PC-3 (cell line): Measurements from ENCODE around the gene TMX2. TPM values are rescaled to one million over a fixed set of nuclear protein-coding genes. Genes with fewer than 3 reads are reported as not detected.

Experiments
- ATAC-seq: fragments of 200-7000 bp; cut with Tn5 transposase; 2 replicates; pipeline ENCODE4 v1.9.1; 2020; ENCODE audit warnings: mild to moderate bottlenecking, moderate library complexity
- BruUV-seq: library from RNA; stranded (reverse); fragments of 400-500 nt; replicated peaks from 2 replicates; lab custom pipeline; 2021; lab: Mats Ljungman, UMichigan
- CTCF ChIA-PET: fragments of 300-600 bp; sonication (Branson Sonifier 250); formaldehyde crosslinking; loops from one replicate; lab custom pipeline; 2022; ENCODE audit warnings: antibody characterized with exemption; lab: Charles Lee
- POLR2A ChIA-PET: fragments of 300-600 bp; sonication (Branson Sonifier 250); formaldehyde crosslinking; loops from one replicate; lab custom pipeline; 2022; ENCODE audit warnings: antibody characterized with exemption; ENCODE audit not compliant: unreplicated experiment; lab: Charles Lee
- DNase-seq: peaks from one replicate; pipeline ENCODE4 v3.0.0-alpha.2; 2015
- H2AFZ ChIP-seq: fragments of 300-600 bp; sonication (generic); 2 replicates; pipeline ENCODE4 v1.6.0; 2016; ENCODE audit warnings: antibody characterized with exemption, low read length
- H3F3A ChIP-seq: fragments of 300-600 bp; sonication (generic); one replicate; pipeline ENCODE4 v1.6.0; 2017; ENCODE audit warnings: antibody characterized with exemption, low read length, control low read depth, mild to moderate bottlenecking; ENCODE audit not compliant: unreplicated experiment
- H3K27ac ChIP-seq: fragments of 300-600 bp; sonication (generic); 2 replicates; pipeline ENCODE4 v1.5.1; 2016; ENCODE audit warnings: mild to moderate bottlenecking, low read length
- H3K27me3 ChIP-seq: fragments of 300-600 bp; sonication (generic); 2 replicates; pipeline ENCODE4 v1.6.1; 2016; ENCODE audit warnings: low read length, mixed read lengths
- H3K36me3 ChIP-seq: fragments of 300-600 bp; sonication (generic); 2 replicates; pipeline ENCODE4 v1.6.1; 2016; ENCODE audit warnings: low read depth, mixed run types, low read length, mixed read lengths
- H3K4me1 ChIP-seq: fragments of 300-600 bp; sonication (generic); 2 replicates; pipeline ENCODE4 v1.5.1; 2016; ENCODE audit warnings: low read length; ENCODE audit not compliant: insufficient read depth
- H3K4me2 ChIP-seq: fragments of 300-600 bp; sonication (generic); 2 replicates; pipeline ENCODE4 v1.6.0; 2016; ENCODE audit warnings: low read length
- H3K4me3 ChIP-seq: fragments of 300-600 bp; sonication (generic); 2 replicates; pipeline ENCODE4 v1.5.1; 2016; ENCODE audit warnings: mild to moderate bottlenecking, low read length, mixed read lengths
- H3K79me2 ChIP-seq: fragments of 300-600 bp; sonication (generic); 2 replicates; pipeline ENCODE4 v1.6.1; 2017; ENCODE audit warnings: low read length, mixed read lengths
- H3K9ac ChIP-seq: fragments of 300-600 bp; sonication (generic); 2 replicates; pipeline ENCODE4 v1.6.0; 2016; ENCODE audit warnings: mild to moderate bottlenecking, low read length
- H3K9me2 ChIP-seq: fragments of 300-600 bp; sonication (generic); replicated peaks from 2 replicates; pipeline ENCODE4 v1.6.1; 2016; ENCODE audit warnings: mixed run types, low read length, mixed read lengths
- H3K9me3 ChIP-seq: fragments of 300-600 bp; sonication (generic); 2 replicates; pipeline ENCODE4 v1.6.1; 2016; ENCODE audit warnings: low read length, mixed read lengths
- H4K20me1 ChIP-seq: fragments of 300-600 bp; sonication (generic); 2 replicates; pipeline ENCODE4 v1.6.1; 2016; ENCODE audit warnings: low read length, mixed read lengths
- CTCF ChIP-seq: fragments of 300-600 bp; sonication (generic); conservative IDR thresholded peaks from 2 replicates; pipeline ENCODE4 v1.5.1; 2017; ENCODE audit warnings: antibody characterized with exemption, low read depth, mild to moderate bottlenecking, low read length
- EZH2 ChIP-seq: fragments of 300-600 bp; sonication (generic); IDR thresholded peaks from one replicate; pipeline ENCODE4 v1.6.1; 2017; ENCODE audit warnings: antibody characterized with exemption, mild to moderate bottlenecking, low read length; ENCODE audit not compliant: unreplicated experiment
- EZH2phosphoT487 ChIP-seq: fragments of 300-600 bp; sonication (generic); IDR thresholded peaks from 2 replicates; pipeline ENCODE4 v1.6.1; 2018; ENCODE audit warnings: mild to moderate bottlenecking, antibody characterized with exemption, low read length, borderline replicate concordance
- intact Hi-C: fragments of 100-400 bp; cut with micrococcal nuclease; formaldehyde crosslinking; loops from 2 replicates; pipeline ENCODE4 v1.9.0; 2023
- total RNA-seq: library from RNA; depleted of rRNA; stranded (reverse); fragments of >200 nt; gene quantifications from 2 replicates; pipeline ENCODE4 v1.2.3, GENCODE V29; 2014

Gene TMX2
- total RNA-seq, 1 experiment from 2014 or later, result 241 TPM

GRCh38 chr11:57699813-57700212 is 12.6 kb upstream of the TMX2 start:
- no peak overlapping the region for H3K9ac ChIP-seq

GRCh38 chr11:57700425-57700824 is 12.0 kb upstream of the TMX2 start:
- H3K4me1 ChIP-seq, result no peaks in the 10 kb centered on the region
- DNase-seq (no peak), ATAC-seq (no peak)
- H3K9me3 ChIP-seq, result no peaks in the 10 kb centered on the region
- BruUV-seq, result TSS peak; percentile 27
- 0 out of 2 replicates have a peak, but pooled peaks cover 3% of the 10 kb centered on the region for H3K79me2 ChIP-seq
- no peak overlapping the region for H3K4me2 ChIP-seq
- no peaks in the 10 kb centered on the region for H3K9me2 ChIP-seq
- CTCF ChIA-PET, result no interaction called here
- TF ChIP-seq EZH2 (no peak), EZH2phosphoT487 (no peak), CTCF (no peak)
- no peak overlapping the region for H3K9ac ChIP-seq
- H2AFZ ChIP-seq, result no peak overlapping the region
- H3K27ac ChIP-seq, result no peak overlapping the region
- H3F3A ChIP-seq, result peaks cover 4% of the 10 kb centered on the region
- H3K4me3 ChIP-seq, result no peak overlapping the region
- intact Hi-C loops, result no loop called here
- H3K36me3 ChIP-seq, result peaks cover 73% of the 10 kb centered on the region
- POLR2A ChIA-PET, result no interaction called here
- no peaks in the 10 kb centered on the region for H3K27me3 ChIP-seq
- H4K20me1 ChIP-seq, result 0 out of 2 replicates have a peak, but pooled peaks cover 3% of the 10 kb centered on the region

More at GRCh38 chr11:57699813-57700212, 12.6 kb upstream of the TMX2 start:
- H3K9me3 ChIP-seq, result no peaks in the 10 kb centered on the region
- no peak for TF ChIP-seq CTCF
- no peak for TF ChIP-seq EZH2
- TF ChIP-seq EZH2phosphoT487, result no peak
- no peak overlapping the region for H2AFZ ChIP-seq
- no peak overlapping the region for H3K4me2 ChIP-seq
- DNase-seq (no peak), ATAC-seq (no peak)
- H3K27ac ChIP-seq, result no peak overlapping the region
- ChIA-PET CTCF (no interaction called here), POLR2A (no interaction called here)
- H3K36me3 ChIP-seq, result peaks cover 74% of the 10 kb centered on the region
- H3K4me1 ChIP-seq, result no peaks in the 10 kb centered on the region
- H3F3A ChIP-seq, result peaks cover 2% of the 10 kb centered on the region
- H3K4me3 ChIP-seq, result no peak overlapping the region
- intact Hi-C loops, result no loop called here
- H3K79me2 ChIP-seq, result 0 out of 2 replicates have a peak, but pooled peaks cover 1% of the 10 kb centered on the region
- no peaks in the 10 kb centered on the region for H3K9me2 ChIP-seq
- no peaks in the 10 kb centered on the region for H3K27me3 ChIP-seq
- BruUV-seq, result no TSS peak
- 0 out of 2 replicates have a peak, but pooled peaks cover 2% of the 10 kb centered on the region for H4K20me1 ChIP-seq

GRCh38 chr11:57703341-57703740 is 9.1 kb upstream of the TMX2 start:
- Histone ChIP-seq H3K79me2 (peaks cover 17% of the 10 kb centered on the region), H2AFZ (no peak overlapping the region), H3K27ac (no peak overlapping the region), H3K9me3 (no peaks in the 10 kb centered on the region), H3K4me2 (no peak overlapping the region), H3K4me1 (no peaks in the 10 kb centered on the region), H3K4me3 (no peak overlapping the region), H3K9ac (no peak overlapping the region), H3K36me3 (peaks cover 55% of the 10 kb centered on the region), H3K27me3 (no peaks in the 10 kb centered on the region), H4K20me1 (0 out of 2 replicates have a peak, but pooled peaks cover 3% of the 10 kb centered on the region), H3K9me2 (no peaks in the 10 kb centered on the region), H3F3A (peaks cover 4% of the 10 kb centered on the region)
- CTCF ChIA-PET, result no interaction called here
- POLR2A ChIA-PET, result no interaction called here
- intact Hi-C loops, result no loop called here
- no peak for TF ChIP-seq CTCF
- TF ChIP-seq EZH2phosphoT487, result no peak
- no peak for TF ChIP-seq EZH2
- DNase-seq, result no peak
- no TSS peak for BruUV-seq
- no peak for ATAC-seq
